Lung (tissue), 12 donors: ENCODE results near the gene PI16. TPM values are rescaled to one million over a fixed set of nuclear protein-coding genes. Genes with fewer than 3 reads are reported as not detected.

Experiments
- ATAC-seq: fragments of 200-7000 bp; cut with Tn5 transposase; one replicate; pipeline ENCODE4 v1.9.1; 2020; ENCODE audit warnings: moderate number of reproducible peaks; ENCODE audit not compliant: insufficient read depth, low FRiP score
- DNase-seq, 3 donors: peaks; one replicate each; pipeline ENCODE4 v3.0.0-alpha.2; 2013 to 2017
- H3K27ac ChIP-seq, 2 donors: one replicate each; pipeline ENCODE4 v1.5.1; 2013; ENCODE audit warnings: mild to moderate bottlenecking in 2 of 2, moderate library complexity in 2 of 2, control low read depth in 1 of 2, inconsistent platforms in 1 of 2, low read depth in 1 of 2, low read length in 1 of 2
- H3K27me3 ChIP-seq, 3 donors: one replicate each; pipeline ENCODE4 v1.5.1; 2013; ENCODE audit warnings: low read length in 2 of 3; ENCODE audit not compliant: control insufficient read depth in 3 of 3, insufficient read depth in 3 of 3
- H3K36me3 ChIP-seq, 4 donors: one replicate each; pipeline ENCODE4 v1.5.1; 2013; ENCODE audit warnings: low read length in 4 of 4, mild to moderate bottlenecking in 1 of 4, moderate library complexity in 1 of 4; ENCODE audit not compliant: control insufficient read depth in 4 of 4, insufficient read depth in 4 of 4
- H3K4me1 ChIP-seq, 5 donors: one replicate each; pipeline ENCODE4 v1.5.1; 2013; ENCODE audit warnings: low read length in 5 of 5, mild to moderate bottlenecking in 2 of 5, moderate library complexity in 1 of 5; ENCODE audit not compliant: control insufficient read depth in 5 of 5, insufficient read depth in 5 of 5
- H3K4me3 ChIP-seq: one replicate; pipeline ENCODE4 v1.5.1; 2013; ENCODE audit warnings: mild to moderate bottlenecking, control low read depth, moderate library complexity
- H3K9ac ChIP-seq, 2 donors: one replicate each; pipeline ENCODE4 v1.5.1; 2013; ENCODE audit warnings: low read length in 2 of 2, control low read depth in 1 of 2; ENCODE audit not compliant: insufficient read depth in 1 of 2
- H3K9me3 ChIP-seq, 4 donors: one replicate each; pipeline ENCODE4 v1.5.1; 2013; ENCODE audit warnings: low read length in 3 of 4, mild to moderate bottlenecking in 1 of 4, moderate library complexity in 1 of 4; ENCODE audit not compliant: control insufficient read depth in 4 of 4, insufficient read depth in 3 of 4
- CTCF ChIP-seq: IDR thresholded peaks from 2 replicates; pipeline ENCODE4 v1.5.1; 2012; ENCODE audit warnings: mild to moderate bottlenecking; ENCODE audit errors: control extremely low read depth, extremely low read depth
- WGBS, 2 donors: extraction: QIAGEN DNeasy Blood & Tissue Kit; methylation state at CpG; one replicate each; pipeline ENCODE4 v1.1.7; 2013; 5-methylcytosine and 5-hydroxymethylcytosine counted together
- polyA plus RNA-seq, 2 donors: library from polyadenylated mRNA; stranded (reverse); fragments of 200-250 nt; gene quantifications; one replicate each; pipeline ENCODE4 v1.2.1, GENCODE V29; 2013
- total RNA-seq, 2 donors: library from RNA; depleted of rRNA in 1 of 2; stranded (reverse); fragments of >200 nt in 1 of 2; gene quantifications; one replicate each; pipeline ENCODE4 v1.2.1, GENCODE V29; 2014 to 2021
- donor health status: control.
- donor health status: control.
- donor health status: Bipolar disorder and iron deficiency.
- donor health status: healthy.
- donor health status: DM: yes; HTN: yes; CAD: no.

Gene PI16
- total and polyA plus RNA-seq, 4 donors = 0.60 to 4.3 (median 2.8) TPM

GRCh38 chr6:36985417-36985807, 30.9 kb downstream of the PI16 start:
- Histone ChIP-seq H3K36me3 (peaks cover 0 to 5% (median 4%) of the 10 kb centered on the region in 4 donors), H3K4me3 (peak overlapping the region; percentile 100), H3K9me3 (no peaks in the 10 kb centered on the region), H3K4me1 (peaks cover 7 to 24% (median 15%) of the 10 kb centered on the region in 5 donors), H3K27me3 (no peaks in the 10 kb centered on the region), H3K9ac (peak overlapping the region; percentile 72 to 73), H3K27ac (peak overlapping the region; percentile 95 to 98)
- no peak for TF ChIP-seq CTCF
- DNase-seq = peak in 2 of 3 donors; percentile 38 to 56
- no peak for ATAC-seq
- 0 to 1% methylated on average over 15 of the region's 15 CpGs for WGBS, 2 donors

GRCh38 chr6:36985808-36986703, 31.5 kb downstream of the PI16 start, which contains the start of gene MTCH1:
TSS of gene MTCH1 (minus strand) at chr6:36986196. CDS start at chr6:36986173, 23 bp downstream.
- H3K4me3 ChIP-seq = peak within 1 kb of the TSS; percentile 100
- peaks cover 7 to 24% (median 14%) of the 10 kb centered on the region in 5 donors for H3K4me1 ChIP-seq
- H3K36me3 ChIP-seq = peaks cover 0 to 4% (median 3%) of the 10 kb centered on the region in 4 donors
- peak; percentile 92 to 96 (median 94) for DNase-seq
- WGBS, 2 donors = 0 to 1% methylated on average over 76 to 101 of the region's 101 CpGs
- H3K27ac ChIP-seq = peak within 1 kb of the TSS; percentile 95 to 98
- no peaks in the 10 kb centered on the region for H3K27me3 ChIP-seq
- no peaks in the 10 kb centered on the region for H3K9me3 ChIP-seq
- H3K9ac ChIP-seq = peak within 1 kb of the TSS; percentile 93 to 94
- ATAC-seq = peak; percentile 95
- no peak for TF ChIP-seq CTCF

- Histone ChIP-seq H3K36me3 (peaks cover 0 to under 1% (median 0%) of the 10 kb centered on the region in 4 donors), H3K4me3 (peak overlapping the region; percentile 100), H3K9ac (peak overlapping the region; percentile 93 to 94), H3K27me3 (no peaks in the 10 kb centered on the region), H3K27ac (peak overlapping the region; percentile 95 to 98), H3K4me1 (peaks cover 7 to 24% (median 14%) of the 10 kb centered on the region in 5 donors), H3K9me3 (no peaks in the 10 kb centered on the region)
- no peak for TF ChIP-seq CTCF
- 1 to 3% methylated on average over 8 of the region's 8 CpGs for WGBS, 2 donors
- DNase-seq = no peak
- no peak for ATAC-seq
These were observed 32.1 kb downstream of the PI16 start for GRCh38 chr6:36986704-36987047.
